ENCODE data around the gene CTSF. TPM values are rescaled to one million over a fixed set of nuclear protein-coding genes. Genes with fewer than 3 reads are reported as not detected.

Gene CTSF
- total RNA-seq, 1 experiment from 2014 or later = 0.34 TPM

- Histone ChIP-seq H3K4me2 (ENCODE audit: low read length) (no peak overlapping the region), H4K20me1 (ENCODE audit: insufficient read depth) (no peaks in the 10 kb centered on the region), H3K27me3 (ENCODE audit: insufficient read depth, low read length) (no peaks in the 10 kb centered on the region), H3K27ac (ENCODE audit: low read depth, low read length) (no peak overlapping the region), H3K4me3 (replicated peaks in 1 of 2; ENCODE audit: low read depth in 1 of 2, low read length in 2 of 2) (no peak overlapping the region), H3K36me3 (ENCODE audit: control insufficient read depth in 1 of 2, insufficient read depth in 2 of 2, low read length in 2 of 2) (no peaks in the 10 kb centered on the region), H3K79me2 (ENCODE audit: insufficient read depth, low read length) (no peaks in the 10 kb centered on the region), H3K4me1 (ENCODE audit: control insufficient read depth in 1 of 2, insufficient read depth in 2 of 2, low read length in 2 of 2) (peaks cover 0 to 12% of the 10 kb centered on the region in 2 experiments; a peak in 2 of 4 replicates), H3K9me3 (ENCODE audit: control insufficient read depth in 1 of 2, insufficient read depth in 1 of 2, low read depth in 1 of 2, low read length in 2 of 2) (no peaks in the 10 kb centered on the region), H3K9ac (ENCODE audit: low read length) (no peak overlapping the region), H3K9me2 (ENCODE audit: insufficient read depth) (no peaks in the 10 kb centered on the region), H2AFZ (ENCODE audit: low read depth, low read length, poor library complexity, severe bottlenecking) (no peak overlapping the region)
- POLR2A ChIA-PET = no interaction called here
- ATAC-seq (no peak), DNase-seq (ENCODE audit: low read depth, low spot score) (no peak)
- TF ChIP-seq TCF7L2 (IDR thresholded peaks at IDR 0.05; ENCODE audit: borderline replicate concordance, extremely low read depth, insufficient read depth, insufficient read length) (no peak), SP1 (IDR thresholded peaks at IDR 0.05; ENCODE audit: low read depth) (no peak), CBX3 (IDR thresholded peaks at IDR 0.05; ENCODE audit: low read depth) (no peak), POLR2A (IDR thresholded peaks at IDR 0.05; ENCODE audit: borderline replicate concordance, extremely low read depth, insufficient read depth, insufficient read length) (no peak), FOSL1 (IDR thresholded peaks at IDR 0.05; ENCODE audit: low read depth) (no peak), ZNF274 (IDR thresholded peaks at IDR 0.05; ENCODE audit: low read depth, low read length) (no peak), ELF1 (IDR thresholded peaks at IDR 0.05; ENCODE audit: borderline replicate concordance, low read depth) (no peak), SIN3A (IDR thresholded peaks at IDR 0.05; ENCODE audit: low read depth) (no peak), RAD21 (IDR thresholded peaks at IDR 0.05; ENCODE audit: low read depth) (no peak), POLR2AphosphoS5 (IDR thresholded peaks at IDR 0.05; ENCODE audit: low read depth, low read length) (no peak), EZH2phosphoT487 (IDR thresholded peaks at IDR 0.05; ENCODE audit: borderline replicate concordance) (no peak), CTCF (IDR thresholded peaks at IDR 0.05 in 2 of 3, conservative IDR thresholded peaks at IDR 0.05 in 1 of 3; ENCODE audit: borderline replicate concordance in 1 of 3, insufficient read depth in 1 of 3, low read depth in 2 of 3, low read length in 2 of 3) (no peak), EZH2 (IDR thresholded peaks at IDR 0.05) (no peak), JUND (IDR thresholded peaks at IDR 0.05) (no peak), EGR1 (IDR thresholded peaks at IDR 0.05; ENCODE audit: low read depth) (no peak)
- TF ChIP-seq, protein P1, sequence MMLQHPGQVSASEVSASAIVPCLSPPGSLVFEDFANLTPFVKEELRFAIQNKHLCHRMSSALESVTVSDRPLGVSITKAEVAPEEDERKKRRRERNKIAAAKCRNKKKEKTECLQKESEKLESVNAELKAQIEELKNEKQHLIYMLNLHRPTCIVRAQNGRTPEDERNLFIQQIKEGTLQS (IDR thresholded peaks at IDR 0.05) = no peak
- TF ChIP-seq, protein P2, sequence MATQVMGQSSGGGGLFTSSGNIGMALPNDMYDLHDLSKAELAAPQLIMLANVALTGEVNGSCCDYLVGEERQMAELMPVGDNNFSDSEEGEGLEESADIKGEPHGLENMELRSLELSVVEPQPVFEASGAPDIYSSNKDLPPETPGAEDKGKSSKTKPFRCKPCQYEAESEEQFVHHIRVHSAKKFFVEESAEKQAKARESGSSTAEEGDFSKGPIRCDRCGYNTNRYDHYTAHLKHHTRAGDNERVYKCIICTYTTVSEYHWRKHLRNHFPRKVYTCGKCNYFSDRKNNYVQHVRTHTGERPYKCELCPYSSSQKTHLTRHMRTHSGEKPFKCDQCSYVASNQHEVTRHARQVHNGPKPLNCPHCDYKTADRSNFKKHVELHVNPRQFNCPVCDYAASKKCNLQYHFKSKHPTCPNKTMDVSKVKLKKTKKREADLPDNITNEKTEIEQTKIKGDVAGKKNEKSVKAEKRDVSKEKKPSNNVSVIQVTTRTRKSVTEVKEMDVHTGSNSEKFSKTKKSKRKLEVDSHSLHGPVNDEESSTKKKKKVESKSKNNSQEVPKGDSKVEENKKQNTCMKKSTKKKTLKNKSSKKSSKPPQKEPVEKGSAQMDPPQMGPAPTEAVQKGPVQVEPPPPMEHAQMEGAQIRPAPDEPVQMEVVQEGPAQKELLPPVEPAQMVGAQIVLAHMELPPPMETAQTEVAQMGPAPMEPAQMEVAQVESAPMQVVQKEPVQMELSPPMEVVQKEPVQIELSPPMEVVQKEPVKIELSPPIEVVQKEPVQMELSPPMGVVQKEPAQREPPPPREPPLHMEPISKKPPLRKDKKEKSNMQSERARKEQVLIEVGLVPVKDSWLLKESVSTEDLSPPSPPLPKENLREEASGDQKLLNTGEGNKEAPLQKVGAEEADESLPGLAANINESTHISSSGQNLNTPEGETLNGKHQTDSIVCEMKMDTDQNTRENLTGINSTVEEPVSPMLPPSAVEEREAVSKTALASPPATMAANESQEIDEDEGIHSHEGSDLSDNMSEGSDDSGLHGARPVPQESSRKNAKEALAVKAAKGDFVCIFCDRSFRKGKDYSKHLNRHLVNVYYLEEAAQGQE (IDR thresholded peaks at IDR 0.05; ENCODE audit: low read depth) = no peak
- TF ChIP-seq, protein P3, sequence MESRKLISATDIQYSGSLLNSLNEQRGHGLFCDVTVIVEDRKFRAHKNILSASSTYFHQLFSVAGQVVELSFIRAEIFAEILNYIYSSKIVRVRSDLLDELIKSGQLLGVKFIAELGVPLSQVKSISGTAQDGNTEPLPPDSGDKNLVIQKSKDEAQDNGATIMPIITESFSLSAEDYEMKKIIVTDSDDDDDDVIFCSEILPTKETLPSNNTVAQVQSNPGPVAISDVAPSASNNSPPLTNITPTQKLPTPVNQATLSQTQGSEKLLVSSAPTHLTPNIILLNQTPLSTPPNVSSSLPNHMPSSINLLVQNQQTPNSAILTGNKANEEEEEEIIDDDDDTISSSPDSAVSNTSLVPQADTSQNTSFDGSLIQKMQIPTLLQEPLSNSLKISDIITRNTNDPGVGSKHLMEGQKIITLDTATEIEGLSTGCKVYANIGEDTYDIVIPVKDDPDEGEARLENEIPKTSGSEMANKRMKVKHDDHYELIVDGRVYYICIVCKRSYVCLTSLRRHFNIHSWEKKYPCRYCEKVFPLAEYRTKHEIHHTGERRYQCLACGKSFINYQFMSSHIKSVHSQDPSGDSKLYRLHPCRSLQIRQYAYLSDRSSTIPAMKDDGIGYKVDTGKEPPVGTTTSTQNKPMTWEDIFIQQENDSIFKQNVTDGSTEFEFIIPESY (IDR thresholded peaks at IDR 0.05; ENCODE audit: extremely low read depth, insufficient replicate concordance, low read length) = no peak
- TF ChIP-seq, protein P4, sequence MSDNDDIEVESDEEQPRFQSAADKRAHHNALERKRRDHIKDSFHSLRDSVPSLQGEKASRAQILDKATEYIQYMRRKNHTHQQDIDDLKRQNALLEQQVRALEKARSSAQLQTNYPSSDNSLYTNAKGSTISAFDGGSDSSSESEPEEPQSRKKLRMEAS (IDR thresholded peaks at IDR 0.05) = no peak
- no TSS peak for BruUV-seq (replicated peaks)
- RAD21 ChIA-PET (ENCODE audit: low non-redundant PET in 1 of 2, low total read pairs in 2 of 2, uncharacterized antibody in 2 of 2, unreplicated experiment in 2 of 2) = no interaction called here
- CTCF ChIA-PET = no interaction called here
- intact Hi-C loops (cut with micrococcal nuclease) = no loop called here
These were observed 24.9 kb downstream of the CTSF start for GRCh38 chr11:66543263-66544107.

All from HCT116 (cell line).